IMR-90 (cell line): ENCODE data around the gene AP1M2. TPM values are rescaled to one million over a fixed set of nuclear protein-coding genes. Genes with fewer than 3 reads are reported as not detected.

Source experiments
- ATAC-seq: fragments of 200-7000 bp; cut with Tn5 transposase; 2 replicates; pipeline ENCODE4 v1.9.1; 2020; ENCODE audit warnings: low read depth, mild to moderate bottlenecking, moderate library complexity
- BruUV-seq: library from RNA; stranded (reverse); fragments of 400-500 nt; replicated peaks from 2 replicates; lab custom pipeline; 2021; lab: Mats Ljungman, UMichigan
- CTCF ChIA-PET: fragments of 300-600 bp; formaldehyde crosslinking; extraction: SDS; loops from one replicate; lab custom pipeline; 2021; ENCODE audit warnings: antibody characterized with exemption; lab: Yijun Ruan, JAX
- POLR2A ChIA-PET: fragments of 300-600 bp; sonication (Branson Sonifier 250); formaldehyde crosslinking; loops from one replicate; lab custom pipeline; 2022; ENCODE audit warnings: antibody characterized with exemption; ENCODE audit not compliant: unreplicated experiment; lab: Charles Lee
- DNase-seq: peaks from one replicate; pipeline ENCODE4 v3.0.0; 2013
- H2AFZ ChIP-seq: replicated peaks from 2 replicates; pipeline ENCODE3; 2013; ENCODE audit warnings: low read length, mild to moderate bottlenecking; ENCODE audit not compliant: poor library complexity
- H2AK5ac ChIP-seq: 2 replicates; pipeline ENCODE4 v1.6.1; 2013; ENCODE audit warnings: low read depth, low read length, inconsistent platforms
- H2AK9ac ChIP-seq: replicated peaks from 2 replicates; pipeline ENCODE3; 2013; ENCODE audit warnings: mild to moderate bottlenecking, low read depth, low read length, moderate library complexity; ENCODE audit not compliant: poor library complexity
- H2BK120ac ChIP-seq: 2 replicates; pipeline ENCODE4 v1.6.1; 2013; ENCODE audit warnings: low read depth, low read length, inconsistent platforms
- H2BK15ac ChIP-seq: 3 replicates; pipeline ENCODE4 v1.6.1; 2013; ENCODE audit warnings: low read depth, low read length, inconsistent platforms
- H2BK20ac ChIP-seq: 2 replicates; pipeline ENCODE4 v1.6.1; 2013; ENCODE audit warnings: low read depth, mild to moderate bottlenecking, inconsistent platforms, low read length, moderate library complexity
- H2BK5ac ChIP-seq: 2 replicates; pipeline ENCODE4 v1.6.1; 2013; ENCODE audit warnings: mild to moderate bottlenecking, low read depth, low read length, inconsistent platforms; ENCODE audit not compliant: poor library complexity, severe bottlenecking
- H3K14ac ChIP-seq: replicated peaks from 2 replicates; pipeline ENCODE4 v1.6.1; 2013; ENCODE audit warnings: low read depth, low read length, inconsistent platforms
- H3K18ac ChIP-seq: 2 replicates; pipeline ENCODE4 v1.6.1; 2013; ENCODE audit warnings: low read depth, low read length, control low read depth
- H3K23ac ChIP-seq: 2 replicates; pipeline ENCODE4 v1.6.1; 2013; ENCODE audit warnings: low read depth, low read length, inconsistent platforms
- H3K27ac ChIP-seq: 2 replicates; pipeline ENCODE4 v1.5.1; 2013; ENCODE audit warnings: mild to moderate bottlenecking, control low read depth, low read length; ENCODE audit not compliant: insufficient read depth
- H3K27me3 ChIP-seq: 2 replicates; pipeline ENCODE4 v1.6.1; 2013; ENCODE audit warnings: low read length; ENCODE audit not compliant: control insufficient read depth, insufficient read depth
- H3K36me3 ChIP-seq: 2 replicates; pipeline ENCODE4 v1.6.1; 2013; ENCODE audit warnings: low read length, mixed read lengths; ENCODE audit not compliant: control insufficient read depth, insufficient read depth
- H3K4ac ChIP-seq: 2 replicates; pipeline ENCODE4 v1.6.1; 2013; ENCODE audit warnings: low read depth, low read length, inconsistent platforms
- H3K4me1 ChIP-seq: 2 replicates; pipeline ENCODE4 v1.6.1; 2013; ENCODE audit warnings: low read length, mixed read lengths; ENCODE audit not compliant: control insufficient read depth, insufficient read depth
- H3K4me2 ChIP-seq: 2 replicates; pipeline ENCODE4 v1.6.1; 2013; ENCODE audit warnings: low read depth, mild to moderate bottlenecking, control low read depth, low read length, moderate library complexity
- H3K4me3 ChIP-seq: 2 replicates; pipeline ENCODE4 v1.5.1; 2013; ENCODE audit warnings: low read depth, mild to moderate bottlenecking, control low read depth, low read length, moderate library complexity; ENCODE audit not compliant: insufficient read depth
- H3K56ac ChIP-seq: 2 replicates; pipeline ENCODE4 v1.6.1; 2013; ENCODE audit warnings: low read length, inconsistent platforms; ENCODE audit not compliant: insufficient read depth; ENCODE audit errors: extremely low read depth
- H3K79me1 ChIP-seq, 2 experiments: 2 replicates each; pipeline ENCODE4 v1.6.1; 2013; ENCODE audit warnings: low read length in 2 of 2, inconsistent platforms in 1 of 2, low read depth in 1 of 2
- H3K9ac ChIP-seq: 2 replicates; pipeline ENCODE4 v1.6.1; 2013; ENCODE audit warnings: low read depth, low read length, control low read depth
- H3K9me1 ChIP-seq: 2 replicates; pipeline ENCODE4 v1.6.1; 2013; ENCODE audit warnings: low read length, inconsistent platforms; ENCODE audit not compliant: insufficient read depth
- H3K9me3 ChIP-seq: 2 replicates; pipeline ENCODE4 v1.6.1; 2013; ENCODE audit warnings: low read length; ENCODE audit not compliant: control insufficient read depth, insufficient read depth
- H4K20me1 ChIP-seq: 2 replicates; pipeline ENCODE4 v1.6.1; 2013; ENCODE audit warnings: low read length, inconsistent platforms; ENCODE audit not compliant: insufficient read depth
- H4K5ac ChIP-seq: 2 replicates; pipeline ENCODE4 v1.6.1; 2013; ENCODE audit warnings: mild to moderate bottlenecking, low read depth, low read length, control low read depth
- H4K8ac ChIP-seq, 2 experiments: 2 replicates each; pipeline ENCODE4 v1.6.1; 2013; ENCODE audit warnings: low read depth in 2 of 2, low read length in 2 of 2, control low read depth in 1 of 2, inconsistent platforms in 1 of 2
- H4K91ac ChIP-seq: 2 replicates; pipeline ENCODE4 v1.6.1; 2013; ENCODE audit warnings: low read depth, low read length, inconsistent platforms; ENCODE audit not compliant: insufficient read depth
- BHLHE40 ChIP-seq: fragments of 150-350 bp; IDR thresholded peaks from 2 replicates; pipeline ENCODE4 v1.6.1; 2016; ENCODE audit warnings: mild to moderate bottlenecking, low read depth, low read length
- CEBPB ChIP-seq: IDR thresholded peaks from 2 replicates; pipeline ENCODE4 v1.6.1; 2012; ENCODE audit warnings: low read depth, low read length, improper control_type of control experiment
- CHD1 ChIP-seq: IDR thresholded peaks from 2 replicates; pipeline ENCODE4 v1.6.1; 2012; ENCODE audit warnings: low read depth, low read length, improper control_type of control experiment
- FOS ChIP-seq: fragments of 150-350 bp; IDR thresholded peaks from 2 replicates; pipeline ENCODE4 v1.6.1; 2016; ENCODE audit warnings: low read depth, low read length
- MAFK ChIP-seq: IDR thresholded peaks from 2 replicates; pipeline ENCODE4 v1.6.1; 2012; ENCODE audit warnings: low read depth, low read length, improper control_type of control experiment
- MAZ ChIP-seq: IDR thresholded peaks from 2 replicates; pipeline ENCODE4 v1.6.1; 2012; ENCODE audit warnings: low read depth, mild to moderate bottlenecking, low read length, improper control_type of control experiment, moderate library complexity, borderline replicate concordance
- MXI1 ChIP-seq: IDR thresholded peaks from 2 replicates; pipeline ENCODE4 v1.6.1; 2012; ENCODE audit warnings: low read depth, mild to moderate bottlenecking, low read length, moderate library complexity, borderline replicate concordance
- NFE2L2 ChIP-seq: fragments of 150-350 bp; IDR thresholded peaks from 2 replicates; pipeline ENCODE4 v1.6.1; 2016; ENCODE audit warnings: low read depth, mild to moderate bottlenecking, low read length
- POLR2A ChIP-seq: IDR thresholded peaks from 2 replicates; pipeline ENCODE4 v1.6.1; 2012; ENCODE audit warnings: mild to moderate bottlenecking, low read depth, low read length
- RAD21 ChIP-seq: IDR thresholded peaks from 2 replicates; pipeline ENCODE4 v1.6.1; 2012; ENCODE audit warnings: low read length, improper control_type of control experiment
- RCOR1 ChIP-seq: IDR thresholded peaks from 2 replicates; pipeline ENCODE4 v1.6.1; 2012; ENCODE audit warnings: mild to moderate bottlenecking, low read length, improper control_type of control experiment; ENCODE audit not compliant: insufficient replicate concordance
- RFX5 ChIP-seq: IDR thresholded peaks from 2 replicates; pipeline ENCODE4 v1.8.0; 2012; ENCODE audit warnings: low read depth, mild to moderate bottlenecking, low read length, moderate library complexity
- SMC3 ChIP-seq: fragments of 150-350 bp; IDR thresholded peaks from 2 replicates; pipeline ENCODE4 v1.6.1; 2016; ENCODE audit warnings: low read depth, mild to moderate bottlenecking, antibody characterized with exemption, low read length, moderate library complexity
- WGBS, 2 experiments: methylation state at CpG; one replicate each; pipeline versions ENCODE4 v1.1.5 to v1.1.7; 2013; ENCODE audit warnings: missing lambda C conversion rate in 2 of 2; ENCODE audit not compliant: insufficient read length in 1 of 2; ENCODE audit errors: extremely low coverage in 2 of 2; 5-methylcytosine and 5-hydroxymethylcytosine counted together
- dilution Hi-C: fragments of 300-500 bp; cut with HindIII; formaldehyde crosslinking; loops from one replicate; pipeline ENCODE4 v1.14.3; 2018; ENCODE audit warnings: low sequenced_read_pairs; ENCODE audit not compliant: unreplicated experiment
- in situ Hi-C: fragments of 300-500 bp; cut with MboI; formaldehyde crosslinking; loops from 3 replicates; pipeline ENCODE4 v1.14.3; 2019; ENCODE audit warnings: low sequenced_read_pairs, inconsistent platforms, mixed read lengths
- intact Hi-C: fragments of 100-400 bp; cut with micrococcal nuclease; formaldehyde crosslinking; loops from 2 replicates; pipeline ENCODE4 v1.10.0; 2022
- polyA plus RNA-seq, 3 experiments: library from polyadenylated mRNA; depleted of rRNA; stranded (reverse); fragments of >200 nt; gene quantifications; 2 replicates each; pipeline ENCODE4 v1.2.3, GENCODE V29; 2012; ENCODE audit warnings: low replicate concordance in 1 of 3
- total RNA-seq: library from RNA; depleted of rRNA; stranded (reverse); fragments of >200 nt; gene quantifications from 2 replicates; pipeline ENCODE4 v1.2.3, GENCODE V29; 2012
- TF ChIP-seq, protein P1 (sequence below): fragments of 150-350 bp; IDR thresholded peaks from 2 replicates; pipeline ENCODE4 v1.6.1; 2017; ENCODE audit warnings: mild to moderate bottlenecking, antibody characterized with exemption, low read length, low read depth
- TF ChIP-seq, protein P2 (sequence below): fragments of 150-350 bp; IDR thresholded peaks from 2 replicates; pipeline ENCODE4 v1.6.1; 2016; ENCODE audit warnings: low read depth, mild to moderate bottlenecking, low read length, moderate library complexity, borderline replicate concordance
- TF ChIP-seq, protein P3 (sequence below): conservative IDR thresholded peaks from 2 replicates; pipeline ENCODE4 v1.5.1; 2012; ENCODE audit warnings: mild to moderate bottlenecking, low read depth, low read length, improper control_type of control experiment

AP1M2 gene
- total and polyA plus RNA-seq, 2 of the 4 experiments (the other 2 are of a cell fraction), result 0.17 TPM; not detected in 1

DNA sequence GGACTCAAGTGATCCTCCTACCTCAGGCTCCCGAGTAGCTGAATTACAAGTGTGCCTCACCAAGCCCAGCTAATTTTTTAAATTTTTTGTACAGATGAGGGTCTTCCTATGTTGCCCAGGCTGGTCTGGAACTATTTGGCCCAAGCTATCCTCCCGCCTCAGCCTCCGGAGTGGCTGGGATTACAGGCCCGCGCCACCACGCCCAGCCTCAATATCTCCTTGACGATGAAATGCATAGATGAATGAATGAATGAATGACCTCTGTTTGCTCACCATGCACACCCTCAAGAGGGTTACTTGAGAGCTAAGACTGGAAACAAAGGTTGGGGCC lies 14.9 kb upstream of the AP1M2 start:
- H4K8ac ChIP-seq, result peak overlapping the region in 1 of 2 experiments; percentile 22; a peak in 1 of 4 replicates
- no peak overlapping the region for H2BK20ac ChIP-seq
- ATAC-seq, result no peak
- no peak overlapping the region for H3K18ac ChIP-seq
- in situ Hi-C loops (no loop called here), dilution Hi-C loops (no loop called here), intact Hi-C loops (no loop called here)
- H3K4me2 ChIP-seq, result peak overlapping the region; percentile 71; the same call in 1 of the 2 replicates
- H3K36me3 ChIP-seq, result peaks cover 1% of the 10 kb centered on the region; the same call in 1 of the 2 replicates
- peaks cover 10% of the 10 kb centered on the region for H4K20me1 ChIP-seq
- no peak overlapping the region for H3K9ac ChIP-seq
- H3K4me1 ChIP-seq, result peaks cover 10% of the 10 kb centered on the region
- TF ChIP-seq, protein P1, sequence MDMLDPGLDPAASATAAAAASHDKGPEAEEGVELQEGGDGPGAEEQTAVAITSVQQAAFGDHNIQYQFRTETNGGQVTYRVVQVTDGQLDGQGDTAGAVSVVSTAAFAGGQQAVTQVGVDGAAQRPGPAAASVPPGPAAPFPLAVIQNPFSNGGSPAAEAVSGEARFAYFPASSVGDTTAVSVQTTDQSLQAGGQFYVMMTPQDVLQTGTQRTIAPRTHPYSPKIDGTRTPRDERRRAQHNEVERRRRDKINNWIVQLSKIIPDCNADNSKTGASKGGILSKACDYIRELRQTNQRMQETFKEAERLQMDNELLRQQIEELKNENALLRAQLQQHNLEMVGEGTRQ, result no peak
- TF ChIP-seq, protein P2, sequence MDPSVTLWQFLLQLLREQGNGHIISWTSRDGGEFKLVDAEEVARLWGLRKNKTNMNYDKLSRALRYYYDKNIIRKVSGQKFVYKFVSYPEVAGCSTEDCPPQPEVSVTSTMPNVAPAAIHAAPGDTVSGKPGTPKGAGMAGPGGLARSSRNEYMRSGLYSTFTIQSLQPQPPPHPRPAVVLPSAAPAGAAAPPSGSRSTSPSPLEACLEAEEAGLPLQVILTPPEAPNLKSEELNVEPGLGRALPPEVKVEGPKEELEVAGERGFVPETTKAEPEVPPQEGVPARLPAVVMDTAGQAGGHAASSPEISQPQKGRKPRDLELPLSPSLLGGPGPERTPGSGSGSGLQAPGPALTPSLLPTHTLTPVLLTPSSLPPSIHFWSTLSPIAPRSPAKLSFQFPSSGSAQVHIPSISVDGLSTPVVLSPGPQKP, result no peak
- no peak for TF ChIP-seq RAD21
- no peak for TF ChIP-seq NFE2L2
- no peak for TF ChIP-seq MAZ
- TF ChIP-seq FOS, result no peak
- no peak for TF ChIP-seq MAFK
- TF ChIP-seq BHLHE40, result no peak
- TF ChIP-seq MXI1, result no peak
- TF ChIP-seq RCOR1, result no peak
- TF ChIP-seq SMC3, result no peak
- TF ChIP-seq POLR2A, result no peak
- no peak for TF ChIP-seq CEBPB
- TF ChIP-seq RFX5, result no peak
- TF ChIP-seq, protein P3, sequence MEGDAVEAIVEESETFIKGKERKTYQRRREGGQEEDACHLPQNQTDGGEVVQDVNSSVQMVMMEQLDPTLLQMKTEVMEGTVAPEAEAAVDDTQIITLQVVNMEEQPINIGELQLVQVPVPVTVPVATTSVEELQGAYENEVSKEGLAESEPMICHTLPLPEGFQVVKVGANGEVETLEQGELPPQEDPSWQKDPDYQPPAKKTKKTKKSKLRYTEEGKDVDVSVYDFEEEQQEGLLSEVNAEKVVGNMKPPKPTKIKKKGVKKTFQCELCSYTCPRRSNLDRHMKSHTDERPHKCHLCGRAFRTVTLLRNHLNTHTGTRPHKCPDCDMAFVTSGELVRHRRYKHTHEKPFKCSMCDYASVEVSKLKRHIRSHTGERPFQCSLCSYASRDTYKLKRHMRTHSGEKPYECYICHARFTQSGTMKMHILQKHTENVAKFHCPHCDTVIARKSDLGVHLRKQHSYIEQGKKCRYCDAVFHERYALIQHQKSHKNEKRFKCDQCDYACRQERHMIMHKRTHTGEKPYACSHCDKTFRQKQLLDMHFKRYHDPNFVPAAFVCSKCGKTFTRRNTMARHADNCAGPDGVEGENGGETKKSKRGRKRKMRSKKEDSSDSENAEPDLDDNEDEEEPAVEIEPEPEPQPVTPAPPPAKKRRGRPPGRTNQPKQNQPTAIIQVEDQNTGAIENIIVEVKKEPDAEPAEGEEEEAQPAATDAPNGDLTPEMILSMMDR, result no peak
- no peak for TF ChIP-seq CHD1
- H3K4me3 ChIP-seq, result no peak overlapping the region
- no peak overlapping the region for H3K4ac ChIP-seq
- H3K27me3 ChIP-seq, result peaks cover 9% of the 10 kb centered on the region
- peak overlapping the region; percentile 87 for H2AFZ ChIP-seq
- H3K9me3 ChIP-seq, result no peaks in the 10 kb centered on the region; the same call in 1 of the 2 replicates
- H4K91ac ChIP-seq, result no peak overlapping the region
- peaks cover 15% of the 10 kb centered on the region for H3K9me1 ChIP-seq
- no peak for DNase-seq
- ChIA-PET CTCF (no interaction called here), POLR2A (interaction anchor here (0.5 to 1.0 kb wide), 2 partner anchors 10 to 16 kb away, joined by 3 to 4 read pairs; no protein-coding TSS in a partner anchor)
- no peak overlapping the region for H2AK5ac ChIP-seq
- no peak overlapping the region for H2BK120ac ChIP-seq
- peaks cover 12 to 41% of the 10 kb centered on the region in 2 experiments; a peak in 3 of 4 replicates for H3K79me1 ChIP-seq
- no peak overlapping the region for H3K23ac ChIP-seq
- H2BK15ac ChIP-seq, result no peak overlapping the region
- H2AK9ac ChIP-seq, result no peak overlapping the region
- no peak overlapping the region for H3K27ac ChIP-seq
- H3K14ac ChIP-seq, result no peak overlapping the region
- no peak overlapping the region for H4K5ac ChIP-seq
- H2BK5ac ChIP-seq, result no peak overlapping the region
- no CpG with 5 or more reads among the region's 7 CpGs for WGBS, 2 experiments
- BruUV-seq, result no TSS peak
- H3K56ac ChIP-seq, result no peak overlapping the region
